Ishikawa (cell line): ENCODE results near the gene AMN.

Source experiments
- CEBPB ChIP-seq: IDR thresholded peaks from 2 replicates; pipeline ENCODE4 v1.6.1; 2012
- CREB1 ChIP-seq: IDR thresholded peaks from 2 replicates; pipeline ENCODE4 v1.6.1; 2012; ENCODE audit warnings: low read depth
- EP300 ChIP-seq: IDR thresholded peaks from 2 replicates; pipeline ENCODE4 v1.6.1; 2012; ENCODE audit warnings: borderline replicate concordance
- FOXM1 ChIP-seq: IDR thresholded peaks from 2 replicates; pipeline ENCODE4 v1.6.1; 2012; ENCODE audit warnings: low read depth, borderline replicate concordance
- RAD21 ChIP-seq: IDR thresholded peaks from 2 replicates; pipeline ENCODE4 v1.6.1; 2012; ENCODE audit warnings: low read depth
- TEAD4 ChIP-seq: IDR thresholded peaks from 2 replicates; pipeline ENCODE4 v1.6.1; 2012
- YY1 ChIP-seq: IDR thresholded peaks from 2 replicates; pipeline ENCODE4 v1.6.1; 2012; ENCODE audit warnings: low read depth
- TF ChIP-seq, protein P1 (sequence below): IDR thresholded peaks from 2 replicates; pipeline ENCODE4 v1.6.1; 2012
- TF ChIP-seq, protein P2 (sequence below): IDR thresholded peaks from 2 replicates; pipeline ENCODE4 v1.6.1; 2012

DNA sequence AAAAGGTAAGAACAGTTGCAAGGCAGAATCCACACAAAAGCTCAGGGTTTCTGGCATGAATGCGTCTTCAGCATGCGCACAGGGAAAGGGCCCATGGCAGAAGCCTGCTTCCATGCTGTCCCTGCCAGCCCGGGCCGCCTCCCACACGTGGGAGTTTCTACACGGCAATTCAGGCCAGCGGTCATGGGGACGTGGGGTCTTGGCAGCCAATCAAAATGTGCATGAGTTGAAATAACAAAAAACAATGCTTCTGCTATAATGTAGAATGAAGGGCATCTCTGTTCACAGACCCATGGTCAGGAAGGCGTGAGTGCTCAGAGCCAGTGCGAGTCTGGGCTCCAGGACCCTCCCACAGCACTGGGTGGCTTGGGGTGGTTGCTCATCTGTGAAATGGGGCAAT, 28.6 kb downstream of the AMN start:
- TF ChIP-seq CEBPB (no peak), CREB1 (no peak), TEAD4 (no peak), FOXM1 (no peak), YY1 (no peak), EP300 (no peak), RAD21 (no peak)
- TF ChIP-seq, protein P1, sequence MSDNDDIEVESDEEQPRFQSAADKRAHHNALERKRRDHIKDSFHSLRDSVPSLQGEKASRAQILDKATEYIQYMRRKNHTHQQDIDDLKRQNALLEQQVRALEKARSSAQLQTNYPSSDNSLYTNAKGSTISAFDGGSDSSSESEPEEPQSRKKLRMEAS, result no peak
- TF ChIP-seq, protein P2, sequence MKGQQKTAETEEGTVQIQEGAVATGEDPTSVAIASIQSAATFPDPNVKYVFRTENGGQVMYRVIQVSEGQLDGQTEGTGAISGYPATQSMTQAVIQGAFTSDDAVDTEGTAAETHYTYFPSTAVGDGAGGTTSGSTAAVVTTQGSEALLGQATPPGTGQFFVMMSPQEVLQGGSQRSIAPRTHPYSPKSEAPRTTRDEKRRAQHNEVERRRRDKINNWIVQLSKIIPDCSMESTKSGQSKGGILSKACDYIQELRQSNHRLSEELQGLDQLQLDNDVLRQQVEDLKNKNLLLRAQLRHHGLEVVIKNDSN, result no peak
